A549 (cell line): ENCODE results near the gene DDX3X. TPM values are rescaled to one million over a fixed set of nuclear protein-coding genes. Genes with fewer than 3 reads are reported as not detected.

Experiments
- ATAC-seq, 2 experiments: fragments of 200-7000 bp in 1 of 2; fragments of >200 bp in 1 of 2; cut with Nextera tagmentation in 1 of 2; cut with Tn5 transposase in 1 of 2; 3 replicates each; pipeline versions ENCODE4 v1.8.0 to v1.9.1; 2018 to 2020; ENCODE audit warnings: mild to moderate bottlenecking in 1 of 2, moderate library complexity in 1 of 2
- CTCF ChIA-PET: fragments of 300-600 bp; sonication (Branson Sonifier 250); formaldehyde crosslinking; extraction: SDS; loops from one replicate; lab custom pipeline; 2021; ENCODE audit warnings: antibody characterized with exemption, inconsistent platforms; lab: Yijun Ruan, JAX
- POLR2A ChIA-PET: fragments of 350-600 bp; formaldehyde crosslinking; extraction: SDS; loops from one replicate; lab custom pipeline; 2021; ENCODE audit warnings: antibody characterized with exemption, inconsistent platforms; lab: Yijun Ruan, JAX
- DNase-seq, 2 experiments: peaks; one replicate each; pipeline versions ENCODE4 v3.0.0 to v3.0.0-alpha.2; 2011 to 2016; ENCODE audit warnings: low read depth in 1 of 2, low spot score in 1 of 2
- FAIRE-seq: peaks from 2 replicates; lab custom pipeline; 2011; peaks lifted over from hg19 to GRCh38; lab: Jason Lieb, UNC
- H3K27ac ChIP-seq, 2 experiments: fragments of >200 bp; sonication (Bioruptor Twin); formaldehyde crosslinking; 3 replicates each; pipeline ENCODE4 v1.5.1; 2016 to 2017
- H3K4me1 ChIP-seq: fragments of >200 bp; sonication (Bioruptor Twin); formaldehyde crosslinking; 3 replicates; pipeline ENCODE4 v1.6.1; 2016
- H3K4me2 ChIP-seq: fragments of >200 bp; sonication (Bioruptor Twin); formaldehyde crosslinking; 3 replicates; pipeline ENCODE4 v1.6.1; 2016
- H3K4me3 ChIP-seq: fragments of >200 bp; sonication (Bioruptor Twin); formaldehyde crosslinking; 3 replicates; pipeline ENCODE4 v1.5.1; 2016
- H3K9me3 ChIP-seq: fragments of >200 bp; sonication (Bioruptor Twin); formaldehyde crosslinking; 3 replicates; pipeline ENCODE4 v1.6.1; 2016
- BHLHE40 ChIP-seq: IDR thresholded peaks from 2 replicates; pipeline ENCODE4 v1.6.1; 2012; ENCODE audit warnings: low read depth, low read length, inconsistent platforms
- CTCF ChIP-seq: fragments of >200 bp; sonication (Bioruptor Twin); formaldehyde crosslinking; IDR thresholded peaks from 3 replicates; pipeline ENCODE4 v1.5.1; 2016
- E2F6 ChIP-seq: IDR thresholded peaks from 2 replicates; pipeline ENCODE4 v1.6.1; 2012; ENCODE audit warnings: low read depth, borderline replicate concordance
- EHF ChIP-seq: fragments of 250-450 bp; sonication (Bioruptor Pico); IDR thresholded peaks from 2 replicates; pipeline ENCODE4 v1.5.0; 2020; ENCODE audit warnings: mild to moderate bottlenecking
- FOSB ChIP-seq: fragments of 250-450 bp; sonication (Bioruptor Pico); IDR thresholded peaks from 2 replicates; pipeline ENCODE4 v1.5.0; 2020; ENCODE audit warnings: mild to moderate bottlenecking, moderate library complexity
- HEYL ChIP-seq: fragments of 250-450 bp; sonication (Bioruptor Pico); IDR thresholded peaks from 2 replicates; pipeline ENCODE4 v1.8.0; 2021; ENCODE audit warnings: mild to moderate bottlenecking, moderate library complexity
- JUN ChIP-seq, 2 experiments: fragments of >200 bp; sonication (Bioruptor Twin); formaldehyde crosslinking; IDR thresholded peaks; 2 replicates in 1 of 2; 3 replicates in 1 of 2; pipeline ENCODE4 v1.6.1; 2016 to 2017
- MAX ChIP-seq: IDR thresholded peaks from 2 replicates; pipeline ENCODE4 v1.6.1; 2012
- MAZ ChIP-seq: fragments of 150-350 bp; IDR thresholded peaks from 2 replicates; pipeline ENCODE4 v1.6.1; 2014; ENCODE audit warnings: antibody characterized with exemption, low read depth, low read length, borderline replicate concordance
- MYC ChIP-seq: IDR thresholded peaks from 2 replicates; pipeline ENCODE4 v1.6.1; 2012; ENCODE audit warnings: mild to moderate bottlenecking, inconsistent platforms, low read length, improper control_type of control experiment, borderline replicate concordance
- NFE2L2 ChIP-seq: fragments of 150-350 bp; conservative IDR thresholded peaks from 2 replicates; pipeline ENCODE4 v1.6.1; 2014; ENCODE audit warnings: low read length
- NPAS2 ChIP-seq: fragments of 250-450 bp; sonication (Bioruptor Pico); IDR thresholded peaks from 2 replicates; pipeline ENCODE4 v1.8.0; 2022; ENCODE audit warnings: mild to moderate bottlenecking, moderate library complexity, borderline replicate concordance
- NR3C1 ChIP-seq: fragments of >200 bp; sonication (Bioruptor Twin); formaldehyde crosslinking; IDR thresholded peaks from 3 replicates; pipeline ENCODE4 v1.6.1; 2017
- PHF8 ChIP-seq: fragments of 200-600 bp; sonication (generic); IDR thresholded peaks from 2 replicates; pipeline ENCODE4 v1.6.1; 2016; ENCODE audit warnings: low read depth, mild to moderate bottlenecking, antibody characterized with exemption, moderate library complexity, borderline replicate concordance
- POLR2A ChIP-seq: IDR thresholded peaks from 2 replicates; pipeline ENCODE4 v1.6.1; 2012; ENCODE audit warnings: mild to moderate bottlenecking, low read length
- RFX5 ChIP-seq: fragments of 450-650 bp; IDR thresholded peaks from 2 replicates; pipeline ENCODE4 v1.7.1; 2014; ENCODE audit warnings: antibody characterized with exemption, mild to moderate bottlenecking, moderate library complexity
- TFCP2L1 ChIP-seq: fragments of 250-450 bp; sonication (Bioruptor Pico); IDR thresholded peaks from 2 replicates; pipeline ENCODE4 v1.5.0; 2021; ENCODE audit warnings: mild to moderate bottlenecking
- TP53 ChIP-seq: fragments of 250-450 bp; sonication (Bioruptor Pico); IDR thresholded peaks from 2 replicates; pipeline ENCODE4 v1.5.0; 2021; ENCODE audit warnings: mild to moderate bottlenecking, moderate library complexity
- WGBS: methylation state at CpG from one replicate; pipeline ENCODE4 v1.1.6; 2017; ENCODE audit errors: missing lambda C conversion rate; 5-methylcytosine and 5-hydroxymethylcytosine counted together
- polyA plus RNA-seq, 4 experiments: library from polyadenylated mRNA; depleted of rRNA in 3 of 4; stranded (reverse); fragments of >200 nt; fragmentation: RNase III in 1 of 4; extraction: RNeasy Plus Mini Kit Qiagen cat#74134 plus additional on column Dnase treatment in 1 of 4; gene quantifications; 2 replicates in 3 of 4; 3 replicates in 1 of 4; pipeline ENCODE4 v1.2.3, GENCODE V29; 2011 to 2017
- TF ChIP-seq, protein P1 (sequence below): fragments of 150-350 bp; IDR thresholded peaks from 2 replicates; pipeline ENCODE4 v1.6.1; 2014; ENCODE audit warnings: low read depth, mild to moderate bottlenecking, low read length
- TF ChIP-seq, protein P2 (sequence below): fragments of >200 bp; sonication (Bioruptor Twin); formaldehyde crosslinking; IDR thresholded peaks from 3 replicates; pipeline ENCODE4 v1.6.1; 2016
- TF ChIP-seq, protein P3 (sequence below): fragments of 450-650 bp; IDR thresholded peaks from 2 replicates; pipeline ENCODE4 v1.6.1; 2014; ENCODE audit warnings: antibody characterized with exemption
- TF ChIP-seq, protein P4 (sequence below): fragments of 250-450 bp; sonication (Bioruptor Pico); IDR thresholded peaks from 2 replicates; pipeline ENCODE4 v1.5.0; 2020; ENCODE audit warnings: low read depth, mild to moderate bottlenecking, moderate library complexity

The DDX3X gene
- polyA plus RNA-seq, 2 of the 4 experiments (the other 2 are of a cell fraction): 216 to 341 TPM

- peak; percentile 89 to 96 for DNase-seq
- 2% methylated on average over 18 of the region's 64 CpGs for WGBS
- ATAC-seq: peak; percentile 44 to 66
- peak overlapping the region; percentile 95 for H3K4me3 ChIP-seq
- CTCF ChIA-PET: interaction anchor here (0.7 kb wide), 1 partner anchor 103 kb away, joined by 3 read pairs; no protein-coding TSS in a partner anchor
- peaks cover 15% of the 10 kb centered on the region for H3K4me1 ChIP-seq
- peak overlapping the region; percentile 97 to 100 for H3K27ac ChIP-seq
- H3K4me2 ChIP-seq: peak overlapping the region; percentile 96
- no peaks in the 10 kb centered on the region for H3K9me3 ChIP-seq
- TF ChIP-seq MAX: peak; percentile 97
- TF ChIP-seq E2F6: peak; percentile 81
- peak; percentile 89 for TF ChIP-seq BHLHE40
- TF ChIP-seq MYC: peak; percentile 71
- TF ChIP-seq NPAS2 (CRISPR knock-in tag): peak; percentile 89
- TF ChIP-seq MAZ: 0 out of 2 replicates have a peak, but pooled peaks have one; percentile 6
- TF ChIP-seq TP53 (CRISPR knock-in tag): no peak
- TF ChIP-seq EHF (CRISPR knock-in tag): no peak
- 0 out of 2 replicates have a peak, but pooled peaks have one; percentile 20 for TF ChIP-seq FOSB (CRISPR knock-in tag)
- TF ChIP-seq, protein P1, sequence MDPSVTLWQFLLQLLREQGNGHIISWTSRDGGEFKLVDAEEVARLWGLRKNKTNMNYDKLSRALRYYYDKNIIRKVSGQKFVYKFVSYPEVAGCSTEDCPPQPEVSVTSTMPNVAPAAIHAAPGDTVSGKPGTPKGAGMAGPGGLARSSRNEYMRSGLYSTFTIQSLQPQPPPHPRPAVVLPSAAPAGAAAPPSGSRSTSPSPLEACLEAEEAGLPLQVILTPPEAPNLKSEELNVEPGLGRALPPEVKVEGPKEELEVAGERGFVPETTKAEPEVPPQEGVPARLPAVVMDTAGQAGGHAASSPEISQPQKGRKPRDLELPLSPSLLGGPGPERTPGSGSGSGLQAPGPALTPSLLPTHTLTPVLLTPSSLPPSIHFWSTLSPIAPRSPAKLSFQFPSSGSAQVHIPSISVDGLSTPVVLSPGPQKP: no peak
- TF ChIP-seq, protein P2, sequence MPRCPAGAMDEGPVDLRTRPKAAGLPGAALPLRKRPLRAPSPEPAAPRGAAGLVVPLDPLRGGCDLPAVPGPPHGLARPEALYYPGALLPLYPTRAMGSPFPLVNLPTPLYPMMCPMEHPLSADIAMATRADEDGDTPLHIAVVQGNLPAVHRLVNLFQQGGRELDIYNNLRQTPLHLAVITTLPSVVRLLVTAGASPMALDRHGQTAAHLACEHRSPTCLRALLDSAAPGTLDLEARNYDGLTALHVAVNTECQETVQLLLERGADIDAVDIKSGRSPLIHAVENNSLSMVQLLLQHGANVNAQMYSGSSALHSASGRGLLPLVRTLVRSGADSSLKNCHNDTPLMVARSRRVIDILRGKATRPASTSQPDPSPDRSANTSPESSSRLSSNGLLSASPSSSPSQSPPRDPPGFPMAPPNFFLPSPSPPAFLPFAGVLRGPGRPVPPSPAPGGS: 0 out of 3 replicates have a peak, but pooled peaks have one; percentile 45
- TF ChIP-seq PHF8: peak; percentile 53
- no peak for TF ChIP-seq NFE2L2
- no peak for TF ChIP-seq NR3C1
- 0 out of 2 replicates have a peak, but pooled peaks have one; percentile 16 for TF ChIP-seq HEYL (CRISPR knock-in tag)
- peak; percentile 79 for TF ChIP-seq RFX5
- TF ChIP-seq, protein P3, sequence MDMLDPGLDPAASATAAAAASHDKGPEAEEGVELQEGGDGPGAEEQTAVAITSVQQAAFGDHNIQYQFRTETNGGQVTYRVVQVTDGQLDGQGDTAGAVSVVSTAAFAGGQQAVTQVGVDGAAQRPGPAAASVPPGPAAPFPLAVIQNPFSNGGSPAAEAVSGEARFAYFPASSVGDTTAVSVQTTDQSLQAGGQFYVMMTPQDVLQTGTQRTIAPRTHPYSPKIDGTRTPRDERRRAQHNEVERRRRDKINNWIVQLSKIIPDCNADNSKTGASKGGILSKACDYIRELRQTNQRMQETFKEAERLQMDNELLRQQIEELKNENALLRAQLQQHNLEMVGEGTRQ: peak; percentile 92
- TF ChIP-seq CTCF: no peak
- TF ChIP-seq, protein P4, sequence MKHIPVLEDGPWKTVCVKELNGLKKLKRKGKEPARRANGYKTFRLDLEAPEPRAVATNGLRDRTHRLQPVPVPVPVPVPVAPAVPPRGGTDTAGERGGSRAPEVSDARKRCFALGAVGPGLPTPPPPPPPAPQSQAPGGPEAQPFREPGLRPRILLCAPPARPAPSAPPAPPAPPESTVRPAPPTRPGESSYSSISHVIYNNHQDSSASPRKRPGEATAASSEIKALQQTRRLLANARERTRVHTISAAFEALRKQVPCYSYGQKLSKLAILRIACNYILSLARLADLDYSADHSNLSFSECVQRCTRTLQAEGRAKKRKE (CRISPR knock-in tag): no peak
- peak; percentile 53 for TF ChIP-seq POLR2A
- peak; percentile 76 to 77; a peak in 3 of 5 replicates for TF ChIP-seq JUN (IDR thresholded peaks at IDR 0.05)
- no peak for TF ChIP-seq TFCP2L1
- no peak for FAIRE-seq
- POLR2A ChIA-PET: interaction anchor here (0.7 to 1.4 kb wide), 10 partner anchors 17 to 306 kb away, joined by 3 to 19 read pairs (median 5); no protein-coding TSS in a partner anchor
These were observed 789 bp upstream of the DDX3X start for GRCh38 chrX:41333003-41333743.
